NCI-H2196 (cell line): ENCODE data around the gene MBL2.

ENCODE experiments used
- DNase-seq: peaks from one replicate; lab custom pipeline; 2025; ENCODE audit not compliant: unreplicated experiment; lab: John Stamatoyannopoulos, UW

MBL2 gene

GRCh38 chr10:52740913-52741675 lies 31.5 kb downstream of the MBL2 start:
- DNase-seq = no peak

GRCh38 chr10:52740155-52740549 lies 32.4 kb downstream of the MBL2 start:
- no peak for DNase-seq

- DNase-seq = no peak
Measured at GRCh38 chr10:52739380-52740154, 33.0 kb downstream of the MBL2 start.

- no peak for DNase-seq
Measured at GRCh38 chr10:52738951-52739350, 33.6 kb downstream of the MBL2 start.

- DNase-seq = no peak
Measured at GRCh38 chr10:52729271-52730104, 43.1 kb downstream of the MBL2 start.

GRCh38 chr10:52720018-52720417 lies 52.6 kb downstream of the MBL2 start:
- DNase-seq = no peak
